HG03025 (cell line): ENCODE measurements around the gene DGCR8.

Experiments used
- ATAC-seq: cut with Tn5 transposase; IDR thresholded peaks from one replicate; pipeline ENCODE4 v1.9.1; 2021; ENCODE audit warnings: mild to moderate bottlenecking, moderate library complexity; ENCODE audit not compliant: unreplicated experiment, low FRiP score

Gene DGCR8

DNA sequence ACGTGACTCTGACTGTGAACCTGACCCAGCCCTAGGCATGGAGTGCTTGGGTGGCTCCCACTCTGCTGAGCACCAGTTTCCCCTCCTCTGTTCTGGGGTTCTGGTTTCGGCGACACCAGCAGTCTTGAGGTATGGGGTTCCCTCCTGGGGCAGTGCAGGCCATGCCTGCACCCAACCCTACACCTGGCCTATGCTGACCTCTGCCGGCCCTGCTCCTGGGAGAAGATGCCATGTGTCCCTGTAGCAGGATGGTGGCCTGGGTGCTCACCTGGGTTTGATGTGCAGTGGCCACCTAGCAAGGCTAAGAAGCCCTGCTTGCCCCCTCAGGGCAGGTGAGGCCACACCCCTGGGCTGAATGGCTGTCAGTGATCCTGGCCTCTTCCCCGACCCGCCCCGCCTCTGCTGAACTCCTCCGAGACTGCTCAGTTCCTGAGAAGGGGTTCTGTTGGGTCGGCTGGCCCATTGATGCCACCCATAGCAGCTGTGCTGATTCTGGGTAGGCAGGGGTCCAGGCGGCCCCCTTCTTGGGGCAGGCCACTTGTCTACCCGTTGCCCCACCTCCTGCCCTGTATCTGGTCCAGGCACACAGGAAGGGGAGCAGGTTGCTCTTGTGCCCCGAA lies 54.0 kb downstream of the DGCR8 start:
- no peak for ATAC-seq

- no peak for ATAC-seq
Observed at GRCh38 chr22:20135265-20135664, 55.2 kb downstream of the DGCR8 start.

GRCh38 chr22:20135806-20136602 lies 56.0 kb downstream of the DGCR8 start:
- ATAC-seq = no peak

- ATAC-seq = no peak
Observed at GRCh38 chr22:20136603-20136873, 56.5 kb downstream of the DGCR8 start.

GRCh38 chr22:20137113-20137512 lies 57.1 kb downstream of the DGCR8 start:
- ATAC-seq = no peak

DNA sequence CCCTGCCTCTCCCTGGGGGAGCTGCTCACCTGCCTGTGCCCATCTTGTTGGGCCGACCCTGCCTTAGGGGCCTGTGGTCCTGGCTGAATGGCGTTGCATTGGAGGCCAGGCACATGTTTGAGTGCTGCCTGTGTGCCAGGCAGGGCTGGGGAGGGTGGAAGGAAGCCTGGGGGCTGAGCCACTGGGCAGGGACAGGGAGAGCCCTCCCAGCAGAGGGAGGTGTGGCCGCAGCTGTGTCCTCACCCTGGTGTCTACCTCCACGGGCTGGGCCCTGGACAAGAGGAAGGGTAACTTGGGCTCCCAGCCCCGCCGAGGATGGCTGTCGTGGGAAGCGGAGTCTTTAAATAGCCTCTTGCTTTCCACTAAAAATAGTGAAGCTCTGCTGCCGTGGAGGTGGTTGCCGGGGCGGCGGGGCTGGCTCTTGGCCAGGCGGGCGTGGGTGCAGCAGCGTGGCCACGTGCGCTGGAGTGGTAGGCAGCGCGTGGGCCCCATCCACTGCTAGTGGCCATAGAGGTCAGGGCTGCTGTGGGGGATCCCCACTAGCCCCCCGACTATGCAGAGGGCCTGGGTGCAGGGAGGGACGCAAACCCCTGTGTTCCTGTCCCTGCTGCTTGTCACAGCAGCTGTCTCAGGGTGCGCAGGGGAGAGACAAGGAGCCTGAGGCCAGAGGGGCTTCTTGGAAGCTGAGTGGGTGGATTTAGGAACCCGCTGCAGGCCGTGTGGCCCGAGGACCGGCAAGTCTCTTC lies 57.8 kb downstream of the DGCR8 start:
- no peak for ATAC-seq

DNA sequence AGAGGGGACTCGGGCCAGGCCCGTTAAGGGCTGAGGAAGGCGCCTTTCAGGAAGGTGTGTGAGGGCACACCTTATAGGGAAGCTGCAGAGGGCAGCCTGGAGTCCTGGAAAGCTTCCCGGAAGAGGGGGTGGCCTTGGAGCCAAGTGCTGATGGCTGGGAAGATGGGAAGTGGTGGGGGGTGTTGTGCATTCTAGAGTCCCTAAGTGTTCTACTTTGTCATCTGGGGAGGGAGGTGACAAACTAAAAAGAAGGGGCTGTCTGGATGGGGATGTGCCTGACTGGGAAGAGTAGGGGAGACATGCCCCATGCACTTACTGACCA lies 58.3 kb downstream of the DGCR8 start:
- no peak for ATAC-seq

GRCh38 chr22:20138868-20139267 lies 58.8 kb downstream of the DGCR8 start:
- ATAC-seq = no peak

GRCh38 chr22:20139391-20140106 lies 59.5 kb downstream of the DGCR8 start:
- no peak for ATAC-seq

DNA sequence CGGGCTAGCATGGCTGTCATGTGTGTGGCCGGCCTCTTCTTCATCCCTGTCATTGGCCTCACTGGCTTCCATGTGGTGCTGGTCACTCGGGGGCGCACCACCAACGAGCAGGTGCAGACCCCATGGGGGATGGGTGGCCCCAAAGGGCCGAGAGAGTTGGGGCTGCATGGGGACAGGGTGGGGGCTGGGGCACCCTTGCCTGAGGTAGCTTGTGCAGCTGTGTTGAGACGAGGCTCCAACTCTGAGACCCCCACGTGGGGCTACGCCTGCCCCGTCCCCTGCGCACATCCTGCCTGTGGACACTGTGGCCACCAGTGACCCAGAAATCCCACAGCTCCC lies 60.0 kb downstream of the DGCR8 start:
- no peak for ATAC-seq

GRCh38 chr22:20140521-20140964 lies 60.5 kb downstream of the DGCR8 start:
- ATAC-seq = no peak

DNA sequence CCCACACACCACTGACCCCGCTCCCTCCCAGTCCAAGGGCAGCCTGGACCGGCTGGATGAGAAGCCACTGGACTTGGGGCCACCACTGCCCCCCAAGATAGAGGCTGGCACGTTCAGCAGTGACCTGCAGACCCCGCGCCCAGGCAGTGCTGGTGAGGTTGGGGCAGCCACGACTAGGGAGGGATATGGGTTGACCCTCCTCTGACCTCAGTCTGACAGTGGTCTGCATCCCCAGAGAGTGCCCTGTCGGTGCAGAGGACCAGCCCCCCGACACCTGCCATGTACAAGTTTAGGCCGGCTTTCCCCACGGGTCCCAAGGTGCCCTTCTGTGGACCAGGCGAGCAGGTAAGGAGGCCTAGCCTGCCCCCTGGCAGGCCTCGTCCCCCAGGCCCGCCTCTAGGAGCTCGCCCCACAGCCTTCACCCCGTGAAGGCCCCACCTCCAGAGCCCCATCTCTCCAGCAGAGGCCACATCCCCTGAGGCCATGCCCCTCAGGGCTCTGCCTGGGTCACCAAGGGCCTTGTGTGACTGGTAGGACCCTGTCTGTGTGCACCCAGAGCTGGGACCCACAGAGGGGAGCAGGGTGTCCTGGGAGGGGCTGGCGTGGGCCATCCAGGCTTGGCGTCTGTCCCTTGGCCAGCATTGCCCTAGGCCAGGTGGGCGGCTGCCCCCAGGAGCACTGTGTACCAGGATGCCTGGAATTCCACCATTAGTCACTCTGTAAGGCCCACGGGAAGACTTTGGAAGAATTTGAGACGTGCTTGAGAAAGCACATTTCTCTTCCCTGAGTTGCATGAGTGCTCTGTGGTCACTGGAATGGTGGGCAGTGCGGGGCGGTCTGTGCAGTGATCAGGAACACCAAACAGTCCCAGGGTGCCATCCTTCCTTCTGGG lies 61.4 kb downstream of the DGCR8 start:
- ATAC-seq = no peak

GRCh38 chr22:20142711-20143621 lies 62.9 kb downstream of the DGCR8 start:
- ATAC-seq = no peak

DNA sequence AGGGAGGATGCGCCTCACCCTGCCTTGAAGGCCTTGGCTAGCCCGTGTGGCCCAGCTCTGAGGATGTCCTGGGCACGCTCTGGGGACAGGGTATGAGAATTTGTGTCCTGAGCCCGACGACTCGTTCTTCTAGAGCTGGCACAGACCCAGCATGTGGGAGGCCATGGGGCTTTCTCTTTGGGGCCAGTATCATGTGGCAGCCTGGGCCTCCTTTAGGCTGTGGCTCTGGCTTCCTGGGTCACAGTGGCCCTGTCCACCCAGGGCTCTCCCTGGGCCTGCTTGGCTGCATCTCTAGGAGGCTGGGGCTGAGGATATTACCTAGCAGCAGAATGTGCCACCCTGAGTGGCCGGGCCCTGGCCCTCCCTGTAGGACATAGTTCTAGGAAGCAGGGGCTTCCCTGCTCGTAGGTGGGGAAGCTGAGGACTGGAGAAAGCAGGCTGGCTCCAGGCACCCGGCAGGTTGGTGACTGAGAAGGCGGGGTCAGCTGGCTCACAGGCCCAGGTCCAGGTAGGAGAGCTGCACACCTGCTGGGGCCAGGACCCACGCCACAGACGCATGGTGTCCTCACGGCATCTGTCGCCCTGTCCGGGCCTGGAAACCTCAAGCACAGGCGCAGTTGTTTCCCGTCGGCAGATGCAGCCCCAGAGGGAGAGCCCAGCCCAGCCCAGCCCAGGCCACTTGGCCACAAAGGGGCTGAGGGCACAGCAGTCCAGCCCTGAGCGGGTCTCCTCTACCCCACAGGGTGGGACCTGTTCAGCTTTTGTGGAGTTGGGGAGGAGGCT lies 64.0 kb downstream of the DGCR8 start:
- ATAC-seq = no peak

DNA sequence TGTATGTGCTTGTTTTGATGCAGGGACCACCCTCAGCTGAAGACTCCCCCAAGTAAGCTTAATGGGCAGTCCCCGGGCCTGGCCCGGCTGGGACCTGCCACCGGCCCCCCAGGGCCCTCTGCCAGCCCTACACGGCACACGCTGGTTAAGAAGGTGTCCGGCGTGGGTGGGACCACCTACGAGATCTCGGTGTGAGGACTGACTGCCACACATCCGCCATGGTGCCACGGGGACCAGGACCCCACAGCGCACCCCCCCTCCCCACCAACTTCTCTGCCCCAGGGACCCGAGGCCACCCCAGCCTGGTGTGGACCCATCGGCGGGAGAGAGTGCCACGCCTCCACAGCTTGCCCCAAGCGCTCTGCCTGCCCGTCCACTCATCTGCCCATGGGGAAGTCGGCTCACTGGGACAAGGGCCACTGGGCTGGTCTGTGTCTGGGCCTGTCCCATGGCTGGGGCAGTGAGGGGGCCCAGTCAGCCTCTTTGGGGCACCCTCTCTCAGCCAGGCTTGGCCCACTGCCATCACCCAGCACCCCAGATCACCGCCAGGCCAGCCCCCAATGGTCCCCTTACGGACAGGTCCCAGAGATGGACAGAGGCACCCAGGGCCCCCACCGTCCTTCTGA lies 65.3 kb downstream of the DGCR8 start:
- no peak for ATAC-seq

- ATAC-seq = no peak
Observed at GRCh38 chr22:20145832-20146223, 65.8 kb downstream of the DGCR8 start.

GRCh38 chr22:20146777-20147176 lies 66.7 kb downstream of the DGCR8 start:
- ATAC-seq = no peak
